GM12878 (cell line): ENCODE data around the gene NT5M.

Experiments
- EP300 ChIP-seq, 2 experiments: fragments of 150-350 bp in 1 of 2; IDR thresholded peaks; 2 replicates each; pipeline ENCODE4 v1.6.1; 2011 to 2012; ENCODE audit warnings: low read depth in 2 of 2, low read length in 2 of 2, borderline replicate concordance in 1 of 2, improper control_type of control experiment in 1 of 2, inconsistent platforms in 1 of 2; ENCODE audit not compliant: control insufficient read depth in 1 of 2
- HDGF ChIP-seq: fragments of 450-650 bp; IDR thresholded peaks from 2 replicates; pipeline ENCODE4 v1.6.1; 2016; ENCODE audit warnings: antibody characterized with exemption
- SREBF2 ChIP-seq: IDR thresholded peaks from 2 replicates; pipeline ENCODE4 v1.6.1; 2012; ENCODE audit warnings: mild to moderate bottlenecking, low read length
- TARDBP ChIP-seq: IDR thresholded peaks from 2 replicates; pipeline ENCODE4 v1.6.1; 2016; ENCODE audit warnings: borderline replicate concordance
- TCF12 ChIP-seq: IDR thresholded peaks from 2 replicates; pipeline ENCODE4 v1.6.1; 2011; ENCODE audit warnings: low read depth, mild to moderate bottlenecking, low read length
- YY1 ChIP-seq: IDR thresholded peaks from 2 replicates; pipeline ENCODE4 v1.6.1; 2011; ENCODE audit warnings: low read depth, mild to moderate bottlenecking, low read length
- TF ChIP-seq, protein P1 (sequence below), 3 experiments: IDR thresholded peaks in 2 of 3; conservative IDR thresholded peaks in 1 of 3; 2 replicates each; pipeline ENCODE4 v1.5.1; 2011; ENCODE audit warnings: low read depth in 3 of 3, low read length in 3 of 3, mild to moderate bottlenecking in 3 of 3, control low read depth in 2 of 3, moderate library complexity in 2 of 3, inconsistent platforms in 1 of 3, mixed read lengths in 1 of 3; ENCODE audit not compliant: control insufficient read depth in 2 of 3, insufficient read depth in 1 of 3; ENCODE audit errors: extremely low read depth in 1 of 3

GRCh38 chr17:17362540-17362930 is 59.4 kb downstream of the NT5M start:
- TF ChIP-seq HDGF, result no peak
- no peak for TF ChIP-seq TCF12
- no peak for TF ChIP-seq EP300 (IDR thresholded peaks at IDR 0.05; ENCODE audit: borderline replicate concordance in 1 of 2, control insufficient read depth in 1 of 2, low read depth in 2 of 2, low read length in 2 of 2)
- TF ChIP-seq, protein P1, sequence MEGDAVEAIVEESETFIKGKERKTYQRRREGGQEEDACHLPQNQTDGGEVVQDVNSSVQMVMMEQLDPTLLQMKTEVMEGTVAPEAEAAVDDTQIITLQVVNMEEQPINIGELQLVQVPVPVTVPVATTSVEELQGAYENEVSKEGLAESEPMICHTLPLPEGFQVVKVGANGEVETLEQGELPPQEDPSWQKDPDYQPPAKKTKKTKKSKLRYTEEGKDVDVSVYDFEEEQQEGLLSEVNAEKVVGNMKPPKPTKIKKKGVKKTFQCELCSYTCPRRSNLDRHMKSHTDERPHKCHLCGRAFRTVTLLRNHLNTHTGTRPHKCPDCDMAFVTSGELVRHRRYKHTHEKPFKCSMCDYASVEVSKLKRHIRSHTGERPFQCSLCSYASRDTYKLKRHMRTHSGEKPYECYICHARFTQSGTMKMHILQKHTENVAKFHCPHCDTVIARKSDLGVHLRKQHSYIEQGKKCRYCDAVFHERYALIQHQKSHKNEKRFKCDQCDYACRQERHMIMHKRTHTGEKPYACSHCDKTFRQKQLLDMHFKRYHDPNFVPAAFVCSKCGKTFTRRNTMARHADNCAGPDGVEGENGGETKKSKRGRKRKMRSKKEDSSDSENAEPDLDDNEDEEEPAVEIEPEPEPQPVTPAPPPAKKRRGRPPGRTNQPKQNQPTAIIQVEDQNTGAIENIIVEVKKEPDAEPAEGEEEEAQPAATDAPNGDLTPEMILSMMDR (IDR thresholded peaks at IDR 0.05 in 2 of 3, conservative IDR thresholded peaks at IDR 0.05 in 1 of 3; ENCODE audit: control insufficient read depth in 2 of 3, extremely low read depth in 1 of 3, insufficient read depth in 1 of 3, low read depth in 3 of 3, low read length in 3 of 3), result no peak
- no peak for TF ChIP-seq SREBF2
- no peak for TF ChIP-seq TARDBP
- TF ChIP-seq YY1, result no peak
